B cell (primary cell): ENCODE measurements around the gene SDR9C7. TPM values are rescaled to one million over a fixed set of nuclear protein-coding genes. Genes with fewer than 3 reads are reported as not detected.
"Not testable (repeated sequence)": the region's sequence is repeated elsewhere in the genome, so short reads cannot be mapped to it uniquely, and the experiment has no call there.

Experiments used
- ATAC-seq: fragments of 200-7000 bp; cut with Tn5 transposase; one replicate; pipeline ENCODE4 v1.10.0; 2021; ENCODE audit warnings: low read depth, mild to moderate bottlenecking, moderate number of reproducible peaks, moderate library complexity
- CTCF ChIA-PET: fragments of 350-600 bp; sonication (Branson Sonifier 250); formaldehyde crosslinking; loops from one replicate; lab custom pipeline; 2021; ENCODE audit warnings: antibody characterized with exemption, inconsistent platforms; lab: Charles Lee
- POLR2A ChIA-PET: fragments of 350-600 bp; sonication (Branson Sonifier 250); formaldehyde crosslinking; loops from one replicate; lab custom pipeline; 2021; ENCODE audit warnings: antibody characterized with exemption; lab: Charles Lee
- DNase-seq: peaks from one replicate; pipeline ENCODE4 v3.0.0; 2013
- H2AFZ ChIP-seq: 2 replicates; pipeline ENCODE4 v1.6.1; 2012; ENCODE audit warnings: mild to moderate bottlenecking, low read depth, low read length; ENCODE audit not compliant: insufficient read depth, poor library complexity, severe bottlenecking
- H3K27ac ChIP-seq, 2 donors: 1 replicate in 1 of 2; 2 replicates in 1 of 2; pipeline ENCODE4 v1.5.1; 2012 to 2013; ENCODE audit warnings: low read length in 2 of 2, mild to moderate bottlenecking in 2 of 2, moderate library complexity in 1 of 2
- H3K27me3 ChIP-seq, 4 experiments: fragments of 200-600 bp in 1 of 4; sonication (generic) in 1 of 4; replicated peaks in 1 of 4; 1 replicate in 2 of 4; 2 replicates in 2 of 4; pipeline versions ENCODE4 v1.6.1 to v1.7.0; 2013 to 2016; ENCODE audit warnings: low read length in 3 of 4, mild to moderate bottlenecking in 2 of 4, mixed read lengths in 1 of 4, moderate library complexity in 1 of 4; ENCODE audit not compliant: insufficient read depth in 4 of 4, control insufficient read depth in 3 of 4; ENCODE audit errors: control extremely low read depth in 1 of 4
- H3K36me3 ChIP-seq, 2 experiments: replicated peaks in 1 of 2; 1 replicate in 1 of 2; 2 replicates in 1 of 2; pipeline versions ENCODE4 v1.6.1 to v1.7.1; 2013; ENCODE audit warnings: low read length in 1 of 2; ENCODE audit not compliant: insufficient read depth in 2 of 2, control insufficient read depth in 1 of 2; ENCODE audit errors: control extremely low read depth in 1 of 2, extremely low read depth in 1 of 2
- H3K4me1 ChIP-seq, 2 donors: fragments of 200-600 bp in 1 of 2; sonication (generic) in 1 of 2; 1 replicate in 1 of 2; 2 replicates in 1 of 2; pipeline versions ENCODE4 v1.5.1 to v1.6.1; 2013 to 2017; ENCODE audit warnings: low read length in 2 of 2; ENCODE audit not compliant: control insufficient read depth in 2 of 2, insufficient read depth in 2 of 2
- H3K4me2 ChIP-seq: replicated peaks from 2 replicates; pipeline ENCODE3; 2012; ENCODE audit warnings: mild to moderate bottlenecking, low read depth, low read length; ENCODE audit not compliant: poor library complexity, severe bottlenecking
- H3K4me3 ChIP-seq, 5 experiments: fragments of 200-600 bp in 1 of 5; sonication (generic) in 1 of 5; 1 replicate in 3 of 5; 2 replicates in 2 of 5; pipeline versions ENCODE4 v1.5.1 to v1.7.0; 2011 to 2016; ENCODE audit warnings: low read length in 4 of 5, mild to moderate bottlenecking in 4 of 5, low read depth in 2 of 5, control low read depth in 1 of 5, moderate library complexity in 1 of 5; ENCODE audit not compliant: insufficient read depth in 1 of 5; ENCODE audit errors: control extremely low read depth in 1 of 5, extremely low read depth in 1 of 5
- H3K79me2 ChIP-seq: fragments of 200-600 bp; sonication (generic); one replicate; pipeline ENCODE4 v1.6.0; 2016; ENCODE audit warnings: low read length; ENCODE audit not compliant: control insufficient read depth, insufficient read depth
- H3K9ac ChIP-seq: fragments of 200-600 bp; sonication (generic); 2 replicates; pipeline ENCODE4 v1.6.1; 2017; ENCODE audit warnings: mild to moderate bottlenecking, low read length, moderate library complexity
- H3K9me3 ChIP-seq, 3 donors: one replicate each; pipeline versions ENCODE4 v1.6.1 to v1.7.1; 2013; ENCODE audit warnings: low read length in 2 of 3; ENCODE audit not compliant: control insufficient read depth in 2 of 3, insufficient read depth in 1 of 3; ENCODE audit errors: control extremely low read depth in 1 of 3
- H4K20me1 ChIP-seq: 2 replicates; pipeline ENCODE4 v1.6.0; 2012; ENCODE audit warnings: mild to moderate bottlenecking, low read length; ENCODE audit not compliant: insufficient read depth, control insufficient read depth, poor library complexity, severe bottlenecking
- H3K27ac Mint-ChIP-seq: one replicate; pipeline ENCODE4 v1.8.0; 2021; ENCODE audit warnings: mixed read lengths
- H3K27me3 Mint-ChIP-seq: one replicate; pipeline ENCODE4 v1.8.0; 2021; ENCODE audit warnings: mixed read lengths
- H3K4me1 Mint-ChIP-seq: one replicate; pipeline ENCODE4 v1.8.0; 2021; ENCODE audit warnings: mixed read lengths
- H3K4me3 Mint-ChIP-seq: one replicate; pipeline ENCODE4 v1.8.0; 2021; ENCODE audit warnings: mixed read lengths
- H3K9me3 Mint-ChIP-seq: one replicate; pipeline ENCODE4 v1.8.0; 2022; ENCODE audit warnings: mixed read lengths; ENCODE audit not compliant: insufficient read depth
- CTCF ChIP-seq: fragments of 200-600 bp; IDR thresholded peaks from one replicate; pipeline ENCODE4 v1.8.0; 2022; ENCODE audit warnings: antibody characterized with exemption, mild to moderate bottlenecking
- EZH2 ChIP-seq: IDR thresholded peaks from 2 replicates; pipeline ENCODE4 v1.6.1; 2012; ENCODE audit warnings: borderline replicate concordance, low read depth, mild to moderate bottlenecking, moderate library complexity, low read length; ENCODE audit not compliant: insufficient read depth, poor library complexity, severe bottlenecking
- WGBS: methylation state at CpG from one replicate; pipeline ENCODE4 v1.1.5; 2013; ENCODE audit warnings: missing lambda C conversion rate; ENCODE audit not compliant: insufficient coverage; 5-methylcytosine and 5-hydroxymethylcytosine counted together
- intact Hi-C: fragments of 100-400 bp; cut with micrococcal nuclease; formaldehyde crosslinking; loops from one replicate; pipeline ENCODE4 v1.10.0; 2022
- polyA plus RNA-seq: library from polyadenylated mRNA; depleted of rRNA; stranded (reverse); fragments of >200 nt; gene quantifications from 2 replicates; pipeline ENCODE4 v1.2.3, GENCODE V29; 2012
- total RNA-seq, 2 donors: library from RNA; stranded (reverse); fragments of 120-200 nt in 1 of 2; gene quantifications; 1 replicate in 1 of 2; 2 replicates in 1 of 2; pipeline versions ENCODE4 v1.2.3 to v1.2.4, GENCODE V29; 2013 to 2022

Gene SDR9C7
- total and polyA plus RNA-seq, 2 donors (not counting 1 experiment from before 2014, with no cell fraction given) = not detected

DNA sequence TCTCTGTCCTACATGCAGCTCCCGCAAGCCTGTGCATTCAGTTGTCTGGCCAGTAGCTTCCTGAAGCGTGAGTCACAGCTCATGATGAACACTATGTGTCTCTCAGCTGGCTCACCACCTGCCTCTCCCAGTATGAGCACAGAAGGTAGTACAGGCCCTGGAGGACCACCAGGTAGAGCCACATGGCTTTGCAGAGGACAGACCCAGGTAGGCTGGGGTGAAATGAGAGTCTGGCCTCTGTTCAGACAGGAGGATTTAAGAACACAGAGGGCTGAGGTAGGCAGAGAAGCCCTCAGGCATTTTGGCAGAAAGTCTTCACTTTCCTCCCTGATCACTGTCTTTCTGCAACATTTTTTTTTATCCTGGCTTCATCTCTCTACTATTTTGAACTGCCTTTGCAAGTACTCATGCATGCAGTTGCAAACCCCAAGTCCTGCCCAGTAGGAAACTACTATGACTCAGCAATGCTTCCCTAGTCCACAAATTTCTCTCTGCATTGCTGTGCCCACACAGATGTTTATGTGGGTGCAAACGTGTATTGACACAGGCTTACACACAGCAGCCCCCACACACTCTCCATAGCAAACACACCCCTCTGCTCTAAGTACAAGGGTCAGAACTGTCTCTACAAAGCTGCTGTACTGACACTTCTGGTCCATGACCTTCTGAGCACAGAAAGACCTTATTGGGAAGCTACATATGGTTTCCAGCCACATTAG lies 7.2 kb upstream of the SDR9C7 start:
- Mint-ChIP-seq H3K27ac (no peak overlapping the region), H3K27me3 (peaks cover 23% of the 10 kb centered on the region), H3K9me3 (peaks cover 6% of the 10 kb centered on the region), H3K4me3 (no peak overlapping the region), H3K4me1 (peaks cover 3% of the 10 kb centered on the region)
- H3K27me3 ChIP-seq = peaks cover 0 to 4% (median 0%) of the 10 kb centered on the region in 4 experiments
- no peak overlapping the region for H3K4me3 ChIP-seq
- no peak overlapping the region for H3K27ac ChIP-seq
- POLR2A ChIA-PET = no interaction called here
- H4K20me1 ChIP-seq = no peaks in the 10 kb centered on the region
- TF ChIP-seq CTCF (no peak), EZH2 (no peak)
- intact Hi-C loops = no loop called here
- no peaks in the 10 kb centered on the region for H3K79me2 ChIP-seq
- no peak for DNase-seq
- CTCF ChIA-PET = no interaction called here
- H2AFZ ChIP-seq = no peak overlapping the region
- no peaks in the 10 kb centered on the region for H3K36me3 ChIP-seq
- no peaks in the 10 kb centered on the region for H3K4me1 ChIP-seq
- no peak overlapping the region for H3K4me2 ChIP-seq
- no peak for ATAC-seq
- no peak overlapping the region for H3K9ac ChIP-seq
- WGBS = 0% methylated on average over 1 of the region's 3 CpGs
- H3K9me3 ChIP-seq = peaks cover 0 to 7% (median 6%) of the 10 kb centered on the region in 3 donors

- H4K20me1 ChIP-seq, DNase-seq, POLR2A ChIA-PET, H3K4me1 ChIP-seq, H3K9me3 ChIP-seq, H3K27ac ChIP-seq, intact Hi-C loops, H3K4me3 ChIP-seq, H3K9me3 Mint-ChIP-seq, CTCF ChIA-PET, H3K27me3 ChIP-seq, H3K79me2 ChIP-seq, H3K36me3 ChIP-seq, ATAC-seq, H3K27ac Mint-ChIP-seq, H3K4me3 Mint-ChIP-seq, H3K4me1 Mint-ChIP-seq, H3K9ac ChIP-seq, H2AFZ ChIP-seq, H3K4me2 ChIP-seq: not testable (repeated sequence)
- WGBS = no CpG with 5 or more reads among the region's 4 CpGs
- H3K27me3 Mint-ChIP-seq = peaks cover 18% of the 10 kb centered on the region
Observed at GRCh38 chr12:56940942-56941298, 6.7 kb upstream of the SDR9C7 start.
